OCI-LY7 (cell line): Measurements from ENCODE around the gene BCDIN3D. TPM values are rescaled to one million over a fixed set of nuclear protein-coding genes. Genes with fewer than 3 reads are reported as not detected.

ENCODE experiments used
- BruUV-seq: library from RNA; stranded (reverse); fragments of 400-500 nt; replicated peaks from 2 replicates; lab custom pipeline; 2021; lab: Mats Ljungman, UMichigan
- CTCF ChIA-PET: fragments of 300-600 bp; sonication (Branson Sonifier 250); formaldehyde crosslinking; loops from one replicate; lab custom pipeline; 2022; ENCODE audit warnings: antibody characterized with exemption; ENCODE audit not compliant: unreplicated experiment; lab: Charles Lee
- POLR2A ChIA-PET: fragments of 300-600 bp; sonication (Branson Sonifier 250); formaldehyde crosslinking; loops from one replicate; lab custom pipeline; 2022; ENCODE audit warnings: antibody characterized with exemption; lab: Charles Lee
- DNase-seq: peaks from one replicate; pipeline ENCODE4 v3.0.0-alpha.2; 2015; ENCODE audit warnings: low spot score
- H2AFZ ChIP-seq: fragments of 200-600 bp; sonication (generic), shearing (Covaris generic); 2 replicates; pipeline ENCODE4 v1.6.1; 2014; ENCODE audit warnings: mild to moderate bottlenecking, antibody characterized with exemption, low read length, moderate library complexity
- H3K27ac ChIP-seq: fragments of 200-600 bp; sonication (generic); 2 replicates; pipeline ENCODE4 v1.5.1; 2014; ENCODE audit warnings: mixed run types, low read depth, mild to moderate bottlenecking, moderate library complexity, low read length, inconsistent platforms; ENCODE audit not compliant: poor library complexity, severe bottlenecking
- H3K36me3 ChIP-seq: fragments of 200-600 bp; sonication (generic); 2 replicates; pipeline ENCODE4 v1.6.1; 2014; ENCODE audit warnings: mild to moderate bottlenecking, antibody characterized with exemption, low read length, moderate library complexity, mixed read lengths; ENCODE audit not compliant: insufficient read depth
- H3K4me1 ChIP-seq: fragments of 200-600 bp; sonication (generic); 2 replicates; pipeline ENCODE4 v1.5.1; 2014; ENCODE audit warnings: mild to moderate bottlenecking, low read length; ENCODE audit not compliant: insufficient read depth, poor library complexity, severe bottlenecking
- H3K4me2 ChIP-seq: fragments of 200-600 bp; sonication (generic); 2 replicates; pipeline ENCODE4 v1.6.1; 2014; ENCODE audit warnings: mild to moderate bottlenecking, low read length
- H3K4me3 ChIP-seq: fragments of 200-600 bp; sonication (generic); 2 replicates; pipeline ENCODE4 v1.5.1; 2014; ENCODE audit warnings: mild to moderate bottlenecking, low read depth, low read length; ENCODE audit not compliant: poor library complexity, severe bottlenecking
- H3K79me2 ChIP-seq: fragments of 200-600 bp; sonication (generic); 2 replicates; pipeline ENCODE4 v1.6.1; 2016; ENCODE audit warnings: low read depth, mild to moderate bottlenecking, low read length, moderate library complexity, mixed read lengths; ENCODE audit not compliant: insufficient read depth
- H3K9me2 ChIP-seq: fragments of 200-600 bp; sonication (generic); 2 replicates; pipeline ENCODE4 v1.6.1; 2016; ENCODE audit warnings: mild to moderate bottlenecking, low read length, mixed read lengths; ENCODE audit not compliant: insufficient read depth
- H3K9me3 ChIP-seq: fragments of 200-600 bp; sonication (generic); 2 replicates; pipeline ENCODE4 v1.6.1; 2014; ENCODE audit warnings: mild to moderate bottlenecking, mixed run types, low read length, mixed read lengths
- H4K20me1 ChIP-seq: fragments of 200-600 bp; sonication (generic); 2 replicates; pipeline ENCODE4 v1.6.1; 2014; ENCODE audit warnings: mild to moderate bottlenecking, antibody characterized with exemption, low read length, moderate library complexity, mixed read lengths; ENCODE audit not compliant: insufficient read depth
- CTCF ChIP-seq: fragments of 200-600 bp; sonication (generic); conservative IDR thresholded peaks from 2 replicates; pipeline ENCODE4 v1.5.1; 2014; ENCODE audit warnings: mild to moderate bottlenecking, antibody characterized with exemption, low read length, moderate library complexity, mixed read lengths
- EZH2phosphoT487 ChIP-seq: fragments of 200-600 bp; sonication (generic); IDR thresholded peaks from 2 replicates; pipeline ENCODE4 v1.6.1; 2018; ENCODE audit warnings: low read depth, borderline replicate concordance, mild to moderate bottlenecking, mixed run types, antibody characterized with exemption, low read length, moderate library complexity, mixed read lengths
- intact Hi-C: fragments of 100-400 bp; cut with micrococcal nuclease; formaldehyde crosslinking; loops from one replicate; pipeline ENCODE4 v1.10.0; 2022; ENCODE audit not compliant: unreplicated experiment
- total RNA-seq, 2 experiments: library from RNA; depleted of rRNA in 1 of 2; stranded (reverse); fragments of >200 nt in 1 of 2; shearing (Covaris generic) in 1 of 2; gene quantifications; 2 replicates each; pipeline ENCODE4 v1.2.3, GENCODE V29; 2014 to 2022

The BCDIN3D gene
- total RNA-seq, 2 experiments from 2014 or later = 8.4 to 10.1 TPM

- H3K4me1 ChIP-seq = no peaks in the 10 kb centered on the region
- no peaks in the 10 kb centered on the region for H3K36me3 ChIP-seq
- H3K4me3 ChIP-seq = no peak overlapping the region
- no peak overlapping the region for H3K4me2 ChIP-seq
- BruUV-seq = no TSS peak
- no peaks in the 10 kb centered on the region for H3K9me2 ChIP-seq
- H3K79me2 ChIP-seq = no peaks in the 10 kb centered on the region
- H3K27ac ChIP-seq = no peak overlapping the region
- H4K20me1 ChIP-seq = no peaks in the 10 kb centered on the region
- POLR2A ChIA-PET = interaction anchor here (1.2 kb wide), 1 partner anchor 76 kb away, joined by 3 read pairs; no protein-coding TSS in a partner anchor
- CTCF ChIA-PET = no interaction called here
- no peak overlapping the region for H2AFZ ChIP-seq
- DNase-seq = no peak
- intact Hi-C loops = no loop called here
- peaks cover 5% of the 10 kb centered on the region; the same call in 1 of the 2 replicates for H3K9me3 ChIP-seq
- TF ChIP-seq CTCF (no peak), EZH2phosphoT487 (no peak)
Observed at GRCh38 chr12:49792181-49792970, 50.5 kb downstream of the BCDIN3D start.

- H2AFZ ChIP-seq = no peak overlapping the region
- H3K79me2 ChIP-seq = no peaks in the 10 kb centered on the region
- H3K4me2 ChIP-seq = no peak overlapping the region
- no peak overlapping the region for H3K4me3 ChIP-seq
- intact Hi-C loops = no loop called here
- no peak overlapping the region for H3K27ac ChIP-seq
- H4K20me1 ChIP-seq = no peaks in the 10 kb centered on the region
- peaks cover 5% of the 10 kb centered on the region; the same call in 1 of the 2 replicates for H3K9me3 ChIP-seq
- TF ChIP-seq EZH2phosphoT487 = no peak
- no peak for TF ChIP-seq CTCF
- BruUV-seq = no TSS peak
- no peaks in the 10 kb centered on the region for H3K36me3 ChIP-seq
- H3K9me2 ChIP-seq = no peaks in the 10 kb centered on the region
- no peaks in the 10 kb centered on the region for H3K4me1 ChIP-seq
- no peak for DNase-seq
- ChIA-PET POLR2A (no interaction called here), CTCF (no interaction called here)
Observed at GRCh38 chr12:49791700-49792099, 51.2 kb downstream of the BCDIN3D start.
